CD14-positive monocyte (primary cell): ENCODE measurements around the gene MYL2. TPM values are rescaled to one million over a fixed set of nuclear protein-coding genes. Genes with fewer than 3 reads are reported as not detected.

Experiments
- DNase-seq, 3 donors: peaks; one replicate each; pipeline ENCODE4 v3.0.0-alpha.2; 2011 to 2022
- H2AFZ ChIP-seq: 2 replicates; pipeline ENCODE4 v1.6.0; 2012; ENCODE audit warnings: mild to moderate bottlenecking, low read depth, low read length, inconsistent platforms; ENCODE audit not compliant: insufficient read depth, poor library complexity, severe bottlenecking
- H3K27ac ChIP-seq, 2 donors: 1 replicate in 1 of 2; 2 replicates in 1 of 2; pipeline ENCODE4 v1.5.1; 2012 to 2013; ENCODE audit warnings: low read length in 2 of 2, control low read depth in 1 of 2, inconsistent platforms in 1 of 2, low read depth in 1 of 2, mild to moderate bottlenecking in 1 of 2
- H3K27me3 ChIP-seq, 2 donors: one replicate each; pipeline versions ENCODE4 v1.6.0 to v1.6.1; 2011 to 2013; ENCODE audit warnings: low read length in 2 of 2; ENCODE audit not compliant: control insufficient read depth in 2 of 2, insufficient read depth in 2 of 2
- H3K36me3 ChIP-seq, 2 donors: replicated peaks in 1 of 2; 1 replicate in 1 of 2; 2 replicates in 1 of 2; pipeline versions ENCODE4 v1.5.1 to v1.6.1; 2012 to 2013; ENCODE audit warnings: low read length in 2 of 2, control low read depth in 1 of 2, inconsistent platforms in 1 of 2, mild to moderate bottlenecking in 1 of 2; ENCODE audit not compliant: insufficient read depth in 2 of 2, control insufficient read depth in 1 of 2
- H3K4me1 ChIP-seq, 2 donors: 1 replicate in 1 of 2; 2 replicates in 1 of 2; pipeline versions ENCODE4 v1.5.1 to v1.6.1; 2012 to 2013; ENCODE audit warnings: low read length in 2 of 2, control low read depth in 1 of 2, inconsistent platforms in 1 of 2, mild to moderate bottlenecking in 1 of 2, moderate library complexity in 1 of 2; ENCODE audit not compliant: insufficient read depth in 2 of 2, control insufficient read depth in 1 of 2
- H3K4me2 ChIP-seq: replicated peaks from 2 replicates; pipeline ENCODE3; 2012; ENCODE audit warnings: low read length, moderate library complexity, mild to moderate bottlenecking; ENCODE audit not compliant: poor library complexity, severe bottlenecking; ENCODE audit errors: extremely low read depth
- H3K4me3 ChIP-seq, 3 experiments: fragments of 200-600 bp in 1 of 3; sonication (generic) in 1 of 3; replicated peaks in 1 of 3; 1 replicate in 2 of 3; 2 replicates in 1 of 3; pipeline ENCODE4 v1.5.1; 2011 to 2013; ENCODE audit warnings: low read length in 3 of 3, mild to moderate bottlenecking in 3 of 3, control low read depth in 2 of 3, low read depth in 2 of 3, inconsistent platforms in 1 of 3, moderate library complexity in 1 of 3
- H3K79me2 ChIP-seq: 2 replicates; pipeline ENCODE4 v1.6.0; 2012; ENCODE audit warnings: mild to moderate bottlenecking, control low read depth, inconsistent platforms, low read length, moderate library complexity; ENCODE audit not compliant: insufficient read depth
- H3K9ac ChIP-seq: 2 replicates; pipeline ENCODE4 v1.6.0; 2017; ENCODE audit warnings: low read length, mild to moderate bottlenecking; ENCODE audit not compliant: insufficient read depth, poor library complexity, severe bottlenecking
- H3K9me3 ChIP-seq, 2 donors: replicated peaks in 1 of 2; 1 replicate in 1 of 2; 2 replicates in 1 of 2; pipeline versions ENCODE4 v1.5.1 to v1.6.1; 2012 to 2013; ENCODE audit warnings: low read length in 2 of 2, control low read depth in 1 of 2; ENCODE audit not compliant: control insufficient read depth in 1 of 2, insufficient read depth in 1 of 2
- H4K20me1 ChIP-seq: 2 replicates; pipeline ENCODE4 v1.6.0; 2012; ENCODE audit warnings: mild to moderate bottlenecking, low read length, control low read depth, moderate library complexity; ENCODE audit not compliant: insufficient read depth
- H3K27ac Mint-ChIP-seq, 7 donors: one replicate each; pipeline ENCODE4 v1.8.0; 2020; ENCODE audit warnings: mild to moderate bottlenecking in 7 of 7, mixed read lengths in 7 of 7, moderate library complexity in 6 of 7, inconsistent platforms in 2 of 7
- H3K27me3 Mint-ChIP-seq, 3 donors: one replicate each; pipeline ENCODE4 v1.8.0; 2021 to 2022; ENCODE audit warnings: low read depth in 3 of 3, mild to moderate bottlenecking in 3 of 3, mixed read lengths in 3 of 3, moderate library complexity in 3 of 3, inconsistent platforms in 1 of 3
- H3K36me3 Mint-ChIP-seq, 2 donors: one replicate each; pipeline ENCODE4 v1.8.0; 2020; ENCODE audit warnings: mixed read lengths in 2 of 2, inconsistent platforms in 1 of 2, mild to moderate bottlenecking in 1 of 2
- H3K4me1 Mint-ChIP-seq: one replicate; pipeline ENCODE4 v1.8.0; 2020; ENCODE audit warnings: mild to moderate bottlenecking, mixed read lengths
- H3K4me3 Mint-ChIP-seq, 2 donors: one replicate each; pipeline ENCODE4 v1.8.0; 2020; ENCODE audit warnings: mild to moderate bottlenecking in 2 of 2, mixed read lengths in 2 of 2, moderate library complexity in 1 of 2
- H3K9me3 Mint-ChIP-seq, 7 donors: one replicate each; pipeline ENCODE4 v1.8.0; 2020 to 2022; ENCODE audit warnings: mixed read lengths in 7 of 7, mild to moderate bottlenecking in 6 of 7, moderate library complexity in 6 of 7, inconsistent platforms in 2 of 7
- CTCF ChIP-seq: fragments of 200-600 bp; IDR thresholded peaks from one replicate; pipeline ENCODE4 v1.8.0; 2022; ENCODE audit warnings: antibody characterized with exemption, mild to moderate bottlenecking
- WGBS: methylation state at CpG from one replicate; pipeline ENCODE4 v1.1.5; 2013; ENCODE audit warnings: missing lambda C conversion rate; ENCODE audit not compliant: insufficient coverage; 5-methylcytosine and 5-hydroxymethylcytosine counted together
- intact Hi-C, 2 donors: fragments of 100-400 bp; cut with micrococcal nuclease; formaldehyde crosslinking; loops; one replicate each; pipeline versions ENCODE4 v1.15.0 to v1.15.1; 2023
- polyA plus RNA-seq, 3 donors: library from polyadenylated mRNA; depleted of rRNA in 1 of 3; unstranded in 2 of 3; stranded (reverse) in 1 of 3; fragments of 300-500 nt in 2 of 3; fragments of >200 nt in 1 of 3; fragmentation: Illumina TruSeq in 2 of 3; gene quantifications; 1 replicate in 2 of 3; 2 replicates in 1 of 3; pipeline ENCODE4 v1.2.3, GENCODE V29; 2012 to 2021

The MYL2 gene
- polyA plus RNA-seq, 3 donors: not detected

- intact Hi-C loops: loop anchor here (5.0 kb wide), 2 partner anchors 362 to 377 kb away; no protein-coding TSS in a partner anchor
- H3K4me3 ChIP-seq: no peak overlapping the region
- H3K27ac Mint-ChIP-seq: no peak overlapping the region
- H3K79me2 ChIP-seq: no peaks in the 10 kb centered on the region
- H3K27ac ChIP-seq: no peak overlapping the region
- 93% methylated on average over 3 of the region's 4 CpGs for WGBS
- H3K4me1 ChIP-seq: peaks cover 6 to 7% of the 10 kb centered on the region in 2 donors
- no peaks in the 10 kb centered on the region for H3K36me3 Mint-ChIP-seq
- no peak overlapping the region for H3K4me3 Mint-ChIP-seq
- no peak overlapping the region for H3K9ac ChIP-seq
- H4K20me1 ChIP-seq: no peaks in the 10 kb centered on the region
- H2AFZ ChIP-seq: no peak overlapping the region
- no peaks in the 10 kb centered on the region for H3K9me3 ChIP-seq
- TF ChIP-seq CTCF: no peak
- no peaks in the 10 kb centered on the region for H3K36me3 ChIP-seq
- DNase-seq: no peak
- H3K27me3 Mint-ChIP-seq: peaks cover 7 to 17% (median 13%) of the 10 kb centered on the region in 3 donors
- H3K27me3 ChIP-seq: no peaks in the 10 kb centered on the region
- H3K4me2 ChIP-seq: no peak overlapping the region
- no peaks in the 10 kb centered on the region for H3K9me3 Mint-ChIP-seq
- peaks cover 13% of the 10 kb centered on the region for H3K4me1 Mint-ChIP-seq
These were observed 15.2 kb upstream of the MYL2 start for GRCh38 chr12:110935588-110935987.

GRCh38 chr12:110934093-110934852 lies 13.9 kb upstream of the MYL2 start:
- peaks cover 13% of the 10 kb centered on the region for H3K4me1 Mint-ChIP-seq
- Histone ChIP-seq H3K9ac (no peak overlapping the region), H2AFZ (no peak overlapping the region), H3K9me3 (no peaks in the 10 kb centered on the region), H3K36me3 (no peaks in the 10 kb centered on the region), H3K4me3 (no peak overlapping the region), H3K79me2 (no peaks in the 10 kb centered on the region), H3K27me3 (no peaks in the 10 kb centered on the region), H4K20me1 (no peaks in the 10 kb centered on the region), H3K4me2 (no peak overlapping the region), H3K27ac (no peak overlapping the region), H3K4me1 (peaks cover 6 to 7% of the 10 kb centered on the region in 2 donors)
- TF ChIP-seq CTCF: no peak
- peak overlapping the region in 2 of 7 donors; percentile 34 to 43 for H3K27ac Mint-ChIP-seq
- no peaks in the 10 kb centered on the region for H3K9me3 Mint-ChIP-seq
- H3K27me3 Mint-ChIP-seq: peaks cover 7 to 17% (median 11%) of the 10 kb centered on the region in 3 donors
- 74% methylated on average over 3 of the region's 3 CpGs for WGBS
- intact Hi-C loops: no loop called here
- peak overlapping the region in 1 of 2 donors; percentile 37 for H3K4me3 Mint-ChIP-seq
- no peak for DNase-seq
- no peaks in the 10 kb centered on the region for H3K36me3 Mint-ChIP-seq
